IMR-90 (cell line): Measurements from ENCODE around the gene DYNC1H1.

Experiments used
- POLR2A ChIP-seq: IDR thresholded peaks from 2 replicates; pipeline ENCODE4 v1.6.1; 2012; ENCODE audit warnings: mild to moderate bottlenecking, low read depth, low read length
- TF ChIP-seq, protein P1 (sequence below): conservative IDR thresholded peaks from 2 replicates; pipeline ENCODE4 v1.5.1; 2012; ENCODE audit warnings: mild to moderate bottlenecking, low read depth, low read length, improper control_type of control experiment

DNA sequence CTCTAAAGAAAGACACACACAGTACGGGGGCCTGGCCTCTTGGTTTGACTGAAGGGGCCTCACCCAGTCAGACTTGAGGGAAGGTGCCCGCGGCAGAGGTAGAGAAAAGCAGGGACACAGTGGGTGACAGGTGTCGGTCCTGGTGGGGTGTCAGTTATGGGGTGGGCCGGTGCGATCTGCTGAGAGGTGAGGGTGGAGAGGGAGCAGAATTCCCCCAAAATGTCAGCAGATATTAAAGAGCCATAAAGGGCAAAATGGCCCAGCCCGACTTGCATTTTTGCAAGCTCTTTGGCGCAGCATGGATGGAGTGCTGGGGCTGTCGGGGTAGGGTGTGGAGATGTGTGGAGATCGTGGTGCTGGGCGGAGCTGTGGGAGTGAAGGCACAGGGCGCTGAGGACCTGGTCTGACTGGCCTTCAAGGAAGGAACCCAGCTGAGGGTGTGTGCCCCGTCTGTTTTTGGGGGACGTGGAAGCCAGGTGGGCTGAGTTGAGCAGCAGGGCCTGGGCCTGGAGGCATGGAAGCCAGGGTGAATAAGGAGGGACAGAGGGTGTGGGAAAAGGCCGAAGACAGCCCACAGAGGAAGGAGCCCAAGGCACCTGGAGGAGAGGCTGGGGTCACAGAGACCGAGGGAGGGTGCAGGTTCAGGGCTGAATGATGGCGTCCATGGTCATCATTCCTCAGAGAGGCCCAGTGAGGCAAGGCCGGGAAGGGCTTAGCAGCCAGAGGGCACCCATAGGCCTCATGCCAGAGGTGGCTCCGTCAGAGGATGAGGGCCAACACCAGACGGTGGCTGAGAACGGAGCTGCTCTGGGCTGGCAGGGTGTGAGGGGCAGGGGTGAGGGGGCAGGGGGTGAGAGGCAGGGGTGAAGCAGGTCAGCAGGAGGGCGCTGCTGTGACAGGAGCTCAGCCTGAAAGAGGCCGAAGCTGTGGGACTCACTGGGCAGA, 48.2 kb upstream of the DYNC1H1 start:
- TF ChIP-seq POLR2A, result no peak
- TF ChIP-seq, protein P1, sequence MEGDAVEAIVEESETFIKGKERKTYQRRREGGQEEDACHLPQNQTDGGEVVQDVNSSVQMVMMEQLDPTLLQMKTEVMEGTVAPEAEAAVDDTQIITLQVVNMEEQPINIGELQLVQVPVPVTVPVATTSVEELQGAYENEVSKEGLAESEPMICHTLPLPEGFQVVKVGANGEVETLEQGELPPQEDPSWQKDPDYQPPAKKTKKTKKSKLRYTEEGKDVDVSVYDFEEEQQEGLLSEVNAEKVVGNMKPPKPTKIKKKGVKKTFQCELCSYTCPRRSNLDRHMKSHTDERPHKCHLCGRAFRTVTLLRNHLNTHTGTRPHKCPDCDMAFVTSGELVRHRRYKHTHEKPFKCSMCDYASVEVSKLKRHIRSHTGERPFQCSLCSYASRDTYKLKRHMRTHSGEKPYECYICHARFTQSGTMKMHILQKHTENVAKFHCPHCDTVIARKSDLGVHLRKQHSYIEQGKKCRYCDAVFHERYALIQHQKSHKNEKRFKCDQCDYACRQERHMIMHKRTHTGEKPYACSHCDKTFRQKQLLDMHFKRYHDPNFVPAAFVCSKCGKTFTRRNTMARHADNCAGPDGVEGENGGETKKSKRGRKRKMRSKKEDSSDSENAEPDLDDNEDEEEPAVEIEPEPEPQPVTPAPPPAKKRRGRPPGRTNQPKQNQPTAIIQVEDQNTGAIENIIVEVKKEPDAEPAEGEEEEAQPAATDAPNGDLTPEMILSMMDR, result no peak
